GM19438 (cell line): ENCODE measurements around the gene PAEP.

Source experiments
- ATAC-seq: cut with Tn5 transposase; IDR thresholded peaks from one replicate; pipeline ENCODE4 v1.9.1; 2021; ENCODE audit warnings: low read depth; ENCODE audit not compliant: unreplicated experiment

PAEP gene

GRCh38 chr9:135590486-135591079 is 29.0 kb downstream of the PAEP start:
- ATAC-seq, result no peak

- no peak for ATAC-seq
Observed at GRCh38 chr9:135591506-135592330, 30.2 kb downstream of the PAEP start.

GRCh38 chr9:135592331-135592590 is 30.7 kb downstream of the PAEP start:
- no peak for ATAC-seq

GRCh38 chr9:135592625-135593024 is 31.1 kb downstream of the PAEP start:
- no peak for ATAC-seq

GRCh38 chr9:135596211-135596610 is 34.7 kb downstream of the PAEP start:
- no peak for ATAC-seq

- ATAC-seq, result no peak
Observed at GRCh38 chr9:135600296-135600817, 38.8 kb downstream of the PAEP start.

- no peak for ATAC-seq
Observed at GRCh38 chr9:135601988-135602387, 40.4 kb downstream of the PAEP start.

- ATAC-seq, result no peak
Observed at GRCh38 chr9:135602789-135603481, 41.4 kb downstream of the PAEP start.

- no peak for ATAC-seq
Observed at GRCh38 chr9:135604437-135605237, 43.1 kb downstream of the PAEP start.

- no peak for ATAC-seq
Observed at GRCh38 chr9:135605238-135605781, 43.8 kb downstream of the PAEP start.

- ATAC-seq, result no peak
Observed at GRCh38 chr9:135606885-135607259, 45.3 kb downstream of the PAEP start.

- ATAC-seq, result no peak
Observed at GRCh38 chr9:135607401-135608293, 46.1 kb downstream of the PAEP start.

GRCh38 chr9:135608294-135608998 is 46.9 kb downstream of the PAEP start:
- ATAC-seq, result no peak

- ATAC-seq, result no peak
Observed at GRCh38 chr9:135608999-135609317, 47.4 kb downstream of the PAEP start.

- ATAC-seq, result no peak
Observed at GRCh38 chr9:135609366-135609955, 47.9 kb downstream of the PAEP start.

- no peak for ATAC-seq
Observed at GRCh38 chr9:135610290-135611141, 49.0 kb downstream of the PAEP start.

- ATAC-seq, result no peak
Observed at GRCh38 chr9:135611142-135611874, 49.8 kb downstream of the PAEP start.
